Neuronal stem cell (in vitro differentiated cells): Measurements from ENCODE around the gene CCDC194.
A peak's percentile ranks its signal among the peaks of the same experiment; 100 is the strongest.

ENCODE experiments used
- DNase-seq: peaks from one replicate; pipeline ENCODE4 v3.0.0-alpha.2; 2013; ENCODE audit warnings: low spot score
- H2AFZ ChIP-seq: one replicate; pipeline ENCODE4 v1.6.1; 2013; ENCODE audit warnings: mild to moderate bottlenecking, low read length, inconsistent platforms
- H2AK5ac ChIP-seq: 2 replicates; pipeline ENCODE4 v1.6.1; 2013; ENCODE audit warnings: low read depth, mild to moderate bottlenecking, inconsistent platforms, low read length, moderate library complexity, mixed read lengths
- H2BK120ac ChIP-seq: 2 replicates; pipeline ENCODE4 v1.6.1; 2013; ENCODE audit warnings: low read depth, mild to moderate bottlenecking, inconsistent platforms, low read length, moderate library complexity, mixed read lengths
- H2BK12ac ChIP-seq: one replicate; pipeline ENCODE4 v1.6.1; 2013; ENCODE audit warnings: low read length, inconsistent platforms
- H2BK15ac ChIP-seq: 2 replicates; pipeline ENCODE4 v1.6.1; 2013; ENCODE audit warnings: mild to moderate bottlenecking, low read length, inconsistent platforms, mixed read lengths
- H2BK5ac ChIP-seq: one replicate; pipeline ENCODE4 v1.6.1; 2013; ENCODE audit warnings: inconsistent platforms, mild to moderate bottlenecking, low read length, moderate library complexity
- H3K14ac ChIP-seq: one replicate; pipeline ENCODE4 v1.6.1; 2013; ENCODE audit warnings: low read length, inconsistent platforms
- H3K18ac ChIP-seq: 2 replicates; pipeline ENCODE4 v1.6.1; 2013; ENCODE audit warnings: low read length, inconsistent platforms
- H3K23ac ChIP-seq: 2 replicates; pipeline ENCODE4 v1.6.1; 2013; ENCODE audit warnings: low read depth, mild to moderate bottlenecking, mixed read lengths, low read length, inconsistent platforms; ENCODE audit not compliant: poor library complexity
- H3K27ac ChIP-seq: replicated peaks from 3 replicates; pipeline ENCODE4 v1.5.1; 2013; ENCODE audit warnings: low read length, inconsistent platforms
- H3K27me3 ChIP-seq, 3 experiments: 2 replicates each; pipeline ENCODE4 v1.6.1; 2013; ENCODE audit warnings: low read length in 3 of 3, mild to moderate bottlenecking in 2 of 3, inconsistent platforms in 1 of 3, low read depth in 1 of 3, mixed read lengths in 1 of 3, moderate library complexity in 1 of 3; ENCODE audit not compliant: control insufficient read depth in 3 of 3, insufficient read depth in 3 of 3
- H3K36me3 ChIP-seq, 2 donors: replicated peaks in 1 of 2; 2 replicates each; pipeline ENCODE4 v1.6.1; 2013; ENCODE audit warnings: low read length in 2 of 2; ENCODE audit not compliant: control insufficient read depth in 2 of 2, insufficient read depth in 2 of 2
- H3K4ac ChIP-seq: 2 replicates; pipeline ENCODE4 v1.6.1; 2013; ENCODE audit warnings: inconsistent platforms, mild to moderate bottlenecking, low read length, moderate library complexity
- H3K4me1 ChIP-seq, 2 donors: 1 replicate in 1 of 2; 2 replicates in 1 of 2; pipeline ENCODE4 v1.6.1; 2013; ENCODE audit warnings: low read length in 2 of 2, low read depth in 1 of 2; ENCODE audit not compliant: control insufficient read depth in 2 of 2, insufficient read depth in 1 of 2
- H3K4me2 ChIP-seq: one replicate; pipeline ENCODE4 v1.6.1; 2013; ENCODE audit warnings: mild to moderate bottlenecking, low read length, inconsistent platforms; ENCODE audit not compliant: insufficient read depth, poor library complexity, severe bottlenecking
- H3K4me3 ChIP-seq, 2 donors: 2 replicates each; pipeline ENCODE4 v1.5.1; 2013; ENCODE audit warnings: low read length in 2 of 2, mild to moderate bottlenecking in 2 of 2, inconsistent platforms in 1 of 2, moderate library complexity in 1 of 2
- H3K79me1 ChIP-seq: one replicate; pipeline ENCODE4 v1.6.1; 2013; ENCODE audit warnings: low read depth, mild to moderate bottlenecking, inconsistent platforms, low read length, moderate library complexity
- H3K9ac ChIP-seq: one replicate; pipeline ENCODE4 v1.6.1; 2013; ENCODE audit warnings: mild to moderate bottlenecking, low read depth, low read length, inconsistent platforms; ENCODE audit not compliant: poor library complexity
- H3K9me3 ChIP-seq, 2 donors: replicated peaks in 1 of 2; 2 replicates each; pipeline versions ENCODE3 to v1.6.1; 2013; ENCODE audit warnings: low read length in 2 of 2, mild to moderate bottlenecking in 2 of 2, inconsistent platforms in 1 of 2, low read depth in 1 of 2, mixed read lengths in 1 of 2, moderate library complexity in 1 of 2; ENCODE audit not compliant: control insufficient read depth in 2 of 2, insufficient read depth in 1 of 2
- H4K8ac ChIP-seq: one replicate; pipeline ENCODE4 v1.6.1; 2013; ENCODE audit warnings: low read depth, mild to moderate bottlenecking, inconsistent platforms, low read length, moderate library complexity
- H4K91ac ChIP-seq: one replicate; pipeline ENCODE4 v1.6.1; 2013; ENCODE audit warnings: low read length, low read depth, mild to moderate bottlenecking, inconsistent platforms; ENCODE audit not compliant: poor library complexity
- WGBS, 2 donors: extraction: QIAGEN DNeasy Blood & Tissue Kit; methylation state at CpG; one replicate each; pipeline ENCODE4 v1.1.7; 2013; ENCODE audit warnings: missing lambda C conversion rate in 2 of 2, mixed read lengths in 1 of 2; ENCODE audit not compliant: insufficient read length in 2 of 2, insufficient replicate concordance in 1 of 2; ENCODE audit errors: extremely low coverage in 2 of 2; 5-methylcytosine and 5-hydroxymethylcytosine counted together

CCDC194 gene

DNA sequence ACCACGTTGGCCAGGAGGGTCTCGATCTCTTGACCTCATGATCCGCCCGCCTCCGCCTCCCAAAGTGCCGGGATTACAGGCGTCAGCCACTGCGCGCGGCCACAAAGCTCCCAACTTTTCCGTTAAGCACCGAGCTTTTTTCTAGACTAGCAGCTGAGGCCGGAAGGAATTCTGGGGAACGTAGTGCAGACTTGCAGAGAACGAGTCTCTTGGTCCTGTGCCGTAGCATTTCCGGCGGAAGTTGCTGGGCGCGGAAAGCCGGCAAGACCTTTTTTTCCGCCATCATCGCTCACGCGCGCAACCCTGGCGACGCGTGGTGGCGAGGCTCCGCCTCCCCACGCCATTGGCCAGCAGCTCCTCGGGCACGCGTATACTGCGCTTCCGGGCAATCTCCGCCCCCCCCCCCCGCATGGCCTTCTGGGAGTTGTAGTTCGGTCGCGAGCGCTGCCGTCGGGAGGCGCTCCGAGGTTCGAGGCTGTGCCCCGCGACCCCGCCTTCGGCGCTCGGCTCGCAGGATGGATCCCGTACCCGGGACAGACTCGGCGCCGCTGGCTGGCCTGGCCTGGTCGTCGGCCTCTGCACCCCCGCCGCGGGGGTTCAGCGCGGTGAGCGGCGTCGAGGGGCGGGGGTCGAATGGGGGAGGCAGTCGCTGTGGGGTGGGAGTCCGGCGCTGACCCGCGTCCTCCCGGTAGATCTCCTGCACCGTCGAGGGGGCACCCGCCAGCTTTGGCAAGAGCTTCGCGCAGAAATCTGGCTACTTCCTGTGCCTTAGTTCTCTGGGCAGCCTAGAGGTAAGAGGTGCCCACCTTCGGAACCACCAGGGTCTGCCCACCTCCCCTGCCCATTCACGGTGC lies 25.9 kb upstream of the CCDC194 start, which contains the start of gene MVB12A:
Gene MVB12A (plus strand): TSS at position 427 of the 854 bp plus-strand sequence. CDS start 89 bp downstream, at position 516.
- Histone ChIP-seq H3K4me3 (peak within 1 kb of the TSS; percentile 69 to 86), H3K18ac (peak within 1 kb of the TSS; percentile 95), H3K9ac (peak within 1 kb of the TSS; percentile 92), H3K4me2 (peak within 1 kb of the TSS; percentile 89), H4K91ac (peak within 1 kb of the TSS; percentile 64), H3K27me3 (no peaks in the 10 kb centered on the region), H3K4ac (no peak within 1 kb of the TSS), H3K23ac (peak within 1 kb of the TSS; percentile 85), H3K14ac (peak within 1 kb of the TSS; percentile 94), H3K27ac (peak within 1 kb of the TSS; percentile 79), H2BK12ac (peak within 1 kb of the TSS; percentile 58), H2BK15ac (peak within 1 kb of the TSS; percentile 98), H2BK5ac (peak within 1 kb of the TSS; percentile 87), H3K36me3 (peaks cover 2 to 4% of the 10 kb centered on the region in 2 donors), H3K79me1 (peaks cover 4% of the 10 kb centered on the region), H2BK120ac (peak within 1 kb of the TSS; percentile 83), H2AFZ (peak within 1 kb of the TSS; percentile 100), H3K4me1 (peaks cover 6 to 17% of the 10 kb centered on the region in 2 donors), H3K9me3 (no peaks in the 10 kb centered on the region), H2AK5ac (peak within 1 kb of the TSS; percentile 99), H4K8ac (peak within 1 kb of the TSS; percentile 98)
- DNase-seq, result peak; percentile 99
- no CpG with 5 or more reads among the region's 85 CpGs for WGBS, 2 donors

DNA sequence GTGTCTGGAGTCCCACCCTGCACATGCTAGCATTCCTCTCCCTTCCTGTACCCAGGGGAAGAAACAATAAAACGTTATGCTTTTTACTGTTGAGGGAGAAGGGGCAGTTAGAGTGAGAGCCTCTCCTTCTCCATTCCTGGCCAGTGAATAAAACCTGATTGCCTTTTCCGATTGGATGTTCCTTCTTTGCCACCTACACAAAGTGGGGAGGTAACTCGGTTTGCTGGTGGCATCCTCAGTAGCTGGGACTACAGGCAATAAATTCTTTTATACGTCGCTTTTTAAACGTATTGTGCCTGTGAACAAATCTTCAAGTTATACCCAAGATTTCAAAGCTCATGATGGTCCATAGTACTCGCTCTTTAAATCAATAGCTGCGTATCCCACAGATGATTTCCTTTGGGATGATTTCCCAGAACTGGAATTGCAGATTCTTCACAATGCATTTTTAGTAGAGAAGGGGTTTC lies 25.2 kb upstream of the CCDC194 start:
- DNase-seq, result no peak
- no peaks in the 10 kb centered on the region for H3K9me3 ChIP-seq
- H3K14ac ChIP-seq, result no peak overlapping the region
- no peak overlapping the region for H3K4ac ChIP-seq
- H3K4me2 ChIP-seq, result peak overlapping the region; percentile 31
- H3K4me3 ChIP-seq, result peak overlapping the region; percentile 56 to 69
- H3K36me3 ChIP-seq, result peaks cover 2 to 4% of the 10 kb centered on the region in 2 donors
- no peak overlapping the region for H2BK12ac ChIP-seq
- H3K27me3 ChIP-seq, result no peaks in the 10 kb centered on the region
- peaks cover 3 to 14% of the 10 kb centered on the region in 2 donors for H3K4me1 ChIP-seq
- H4K8ac ChIP-seq, result no peak overlapping the region
- H2BK120ac ChIP-seq, result no peak overlapping the region
- WGBS, 2 donors, result no CpG with 5 or more reads among the region's 8 CpGs
- H2BK5ac ChIP-seq, result no peak overlapping the region
- no peak overlapping the region for H3K23ac ChIP-seq
- no peak overlapping the region for H2BK15ac ChIP-seq
- peaks cover 4% of the 10 kb centered on the region for H3K79me1 ChIP-seq
- H4K91ac ChIP-seq, result no peak overlapping the region
- no peak overlapping the region for H3K18ac ChIP-seq
- peak overlapping the region; percentile 79 for H3K27ac ChIP-seq
- H3K9ac ChIP-seq, result no peak overlapping the region
- peak overlapping the region; percentile 79 for H2AFZ ChIP-seq
- no peak overlapping the region for H2AK5ac ChIP-seq

DNA sequence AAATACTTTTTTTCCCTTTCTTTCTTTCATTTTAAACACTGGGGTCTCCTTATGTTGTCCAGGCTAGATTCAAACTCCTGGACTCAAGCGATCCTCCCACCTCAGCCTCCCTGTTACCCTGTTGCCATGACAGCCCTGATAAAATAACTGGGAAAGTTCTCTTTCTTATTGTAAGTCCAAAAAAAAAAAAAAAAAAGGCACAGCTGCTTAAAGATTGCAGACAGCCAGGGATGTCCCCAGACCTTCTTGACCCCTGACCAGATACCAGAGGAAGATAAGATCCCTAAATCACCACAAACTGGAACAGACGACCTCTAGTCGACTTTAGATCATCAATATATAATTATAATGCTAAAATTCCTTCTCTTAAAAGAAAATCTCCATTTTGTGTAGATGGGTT lies 24.7 kb upstream of the CCDC194 start:
- no peaks in the 10 kb centered on the region for H3K9me3 ChIP-seq
- no peak overlapping the region for H3K4ac ChIP-seq
- no CpG with 5 or more reads among the region's 3 CpGs for WGBS, 2 donors
- H3K23ac ChIP-seq, result no peak overlapping the region
- H2BK5ac ChIP-seq, result no peak overlapping the region
- H3K27ac ChIP-seq, result no peak overlapping the region
- H2AFZ ChIP-seq, result peak overlapping the region; percentile 79
- peaks cover 4% of the 10 kb centered on the region for H3K79me1 ChIP-seq
- H2AK5ac ChIP-seq, result no peak overlapping the region
- H3K9ac ChIP-seq, result no peak overlapping the region
- H4K91ac ChIP-seq, result no peak overlapping the region
- H3K27me3 ChIP-seq, result no peaks in the 10 kb centered on the region
- H3K18ac ChIP-seq, result no peak overlapping the region
- DNase-seq, result no peak
- H2BK120ac ChIP-seq, result no peak overlapping the region
- H2BK15ac ChIP-seq, result no peak overlapping the region
- H3K36me3 ChIP-seq, result peaks cover 0 to 3% of the 10 kb centered on the region in 2 donors
- H3K4me2 ChIP-seq, result no peak overlapping the region
- peak overlapping the region in 1 of 2 donors; percentile 69 for H3K4me3 ChIP-seq
- H3K4me1 ChIP-seq, result peaks cover 3 to 14% of the 10 kb centered on the region in 2 donors
- H4K8ac ChIP-seq, result no peak overlapping the region
- H2BK12ac ChIP-seq, result no peak overlapping the region
- H3K14ac ChIP-seq, result no peak overlapping the region

DNA sequence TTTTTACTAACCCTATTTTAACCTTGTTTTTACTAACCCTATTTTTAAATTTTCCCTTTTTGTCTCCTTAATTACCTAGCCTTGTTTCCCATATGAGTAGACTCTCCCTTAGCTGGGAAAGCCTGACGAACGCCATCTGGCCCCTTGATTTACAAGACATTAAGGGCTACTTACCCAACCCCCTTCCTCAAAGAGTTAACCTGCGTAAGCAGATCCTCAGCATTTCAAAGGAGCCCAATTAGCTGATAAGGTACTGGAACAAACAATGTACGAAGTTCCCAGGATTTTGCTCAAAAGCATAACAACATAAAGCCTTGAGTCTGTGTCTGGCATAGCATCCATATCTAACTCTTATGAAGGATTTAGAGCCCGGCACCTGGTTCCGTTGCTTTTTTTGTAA lies 21.1 kb upstream of the CCDC194 start:
- peaks cover 2% of the 10 kb centered on the region for H3K79me1 ChIP-seq
- H4K91ac ChIP-seq, result no peak overlapping the region
- H3K9ac ChIP-seq, result no peak overlapping the region
- no peak overlapping the region for H3K27ac ChIP-seq
- H3K4me3 ChIP-seq, result no peak overlapping the region
- H3K18ac ChIP-seq, result no peak overlapping the region
- no peak overlapping the region for H3K14ac ChIP-seq
- no peak overlapping the region for H2BK5ac ChIP-seq
- H2BK12ac ChIP-seq, result no peak overlapping the region
- no peaks in the 10 kb centered on the region for H3K9me3 ChIP-seq
- peaks cover 6 to 7% of the 10 kb centered on the region in 2 donors for H3K4me1 ChIP-seq
- WGBS, 2 donors, result no CpG with 5 or more reads among the region's 6 CpGs
- DNase-seq, result no peak
- no peaks in the 10 kb centered on the region for H3K36me3 ChIP-seq
- no peak overlapping the region for H3K4me2 ChIP-seq
- H2AFZ ChIP-seq, result no peak overlapping the region
- no peak overlapping the region for H2BK120ac ChIP-seq
- H2BK15ac ChIP-seq, result no peak overlapping the region
- H3K23ac ChIP-seq, result no peak overlapping the region
- H4K8ac ChIP-seq, result no peak overlapping the region
- H2AK5ac ChIP-seq, result no peak overlapping the region
- no peak overlapping the region for H3K4ac ChIP-seq
- no peaks in the 10 kb centered on the region for H3K27me3 ChIP-seq
